Mucosa of gallbladder (tissue), 1 donor: ENCODE results near the gene TBCCD1. TPM values are rescaled to one million over a fixed set of nuclear protein-coding genes. Genes with fewer than 3 reads are reported as not detected.

Source experiments
- DNase-seq: peaks from one replicate; pipeline ENCODE4 v3.0.0-alpha.2; 2020; ENCODE audit warnings: low spot score
- total RNA-seq: library from RNA; stranded (reverse); gene quantifications from one replicate; pipeline ENCODE4 v1.2.1, GENCODE V29; 2021
- donor health status: DM: no; HTN: no; CAD: no.

The TBCCD1 gene
- total RNA-seq = 11.0 TPM

DNA sequence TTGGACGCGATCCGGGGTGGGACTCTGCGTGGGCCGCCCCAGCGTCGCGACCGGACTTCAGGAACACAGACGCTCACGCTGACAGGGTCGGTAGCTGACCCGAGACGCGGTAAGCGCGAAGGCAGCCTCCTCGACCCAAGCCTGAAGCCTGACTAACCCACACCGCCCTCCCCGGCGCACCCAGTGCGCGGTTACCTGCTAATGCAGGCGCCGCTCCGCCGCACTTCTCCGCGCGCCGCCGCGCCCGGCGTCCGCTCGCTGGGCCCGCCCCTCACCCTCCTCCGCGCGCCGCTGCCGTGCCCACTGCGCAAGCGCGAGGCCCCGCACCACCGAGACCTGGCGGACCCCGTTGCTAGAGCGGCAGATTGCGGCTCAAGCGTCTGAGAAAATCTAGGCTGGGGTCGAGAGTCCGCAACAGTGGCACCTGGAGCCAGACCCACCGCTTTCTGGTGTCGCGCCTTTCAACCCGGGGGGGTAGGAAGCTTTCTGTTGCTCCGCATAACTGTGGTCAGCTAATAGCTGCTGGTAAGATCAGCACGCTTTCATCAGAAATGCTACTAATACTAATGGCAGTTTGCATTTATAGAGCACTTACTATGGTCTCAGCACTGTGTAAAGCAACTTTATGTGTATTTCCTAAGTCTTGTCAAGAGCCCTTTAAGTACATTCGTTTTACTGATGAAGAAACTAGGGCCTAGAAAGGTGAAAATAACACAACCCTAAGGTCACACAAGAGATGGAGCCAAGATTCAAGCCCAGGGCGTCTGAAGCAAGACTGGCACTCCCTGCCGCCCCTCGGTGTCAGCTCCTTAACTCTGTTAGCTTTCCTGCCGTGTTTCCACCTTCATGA is at the start of gene TBCCD1:
TBCCD1 (minus strand) TSS at position 268 of the 850 bp plus-strand sequence. CDS start 3,010 bp downstream, outside the sequence.
- DNase-seq = peak; percentile 92

DNA sequence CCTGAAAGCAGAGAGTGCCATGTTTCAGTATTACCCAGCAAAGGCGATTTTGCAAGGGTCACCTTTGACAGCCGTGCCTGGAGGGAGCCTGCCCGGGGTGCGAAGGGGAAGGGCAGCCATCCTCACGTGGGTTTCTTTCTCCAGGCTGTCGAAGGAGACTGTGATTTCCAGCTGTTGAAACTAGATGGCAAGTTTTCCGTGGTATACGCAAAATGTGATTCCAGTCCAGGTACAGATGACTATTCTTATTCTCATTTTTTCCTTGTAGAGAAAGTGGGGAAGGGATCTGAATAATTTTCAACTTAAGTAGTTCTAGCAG is 49.1 kb upstream of the TBCCD1 start:
- no peak for DNase-seq

DNA sequence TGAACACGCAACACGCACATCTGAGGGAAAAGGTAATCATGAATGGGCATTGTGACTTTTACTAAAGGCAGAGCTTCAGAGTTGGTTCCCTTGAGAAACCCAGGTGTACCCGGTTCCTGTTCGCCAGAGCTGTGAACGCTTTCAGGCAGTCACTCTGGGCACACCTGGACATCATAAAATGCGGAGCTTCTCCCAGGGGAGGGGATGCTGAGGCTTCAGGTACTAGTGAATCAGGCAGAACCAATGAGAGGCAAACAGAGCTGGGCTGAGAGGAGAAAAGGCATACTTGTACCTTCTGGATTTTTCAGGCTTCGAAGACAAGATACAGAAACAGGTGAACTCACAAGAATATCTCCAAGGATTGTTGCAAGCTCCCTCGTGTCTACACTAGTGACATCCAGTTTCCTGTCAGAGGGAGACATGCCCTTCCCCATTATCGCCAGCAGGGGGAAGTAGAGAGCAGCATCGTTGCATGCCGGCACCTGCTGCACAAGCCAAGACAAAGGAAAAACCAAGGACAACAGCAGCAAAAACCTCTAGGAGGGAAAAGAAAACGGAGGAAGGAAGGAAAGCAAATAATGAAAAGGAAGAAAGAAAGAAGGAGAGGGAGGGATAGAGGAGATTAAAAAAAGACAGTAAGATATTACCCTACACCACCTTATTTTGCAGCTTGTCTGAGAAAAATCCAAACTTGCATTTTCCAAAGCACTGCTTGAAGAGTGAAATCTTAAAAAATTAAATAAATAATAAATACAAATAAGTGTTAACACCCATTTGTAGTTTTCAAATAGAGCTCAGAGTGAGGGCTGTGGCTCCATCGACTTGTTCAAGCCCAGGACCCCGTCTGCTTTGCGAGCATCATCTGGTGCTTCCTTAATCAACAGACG is 47.7 kb upstream of the TBCCD1 start:
- DNase-seq = peak; percentile 81

DNA sequence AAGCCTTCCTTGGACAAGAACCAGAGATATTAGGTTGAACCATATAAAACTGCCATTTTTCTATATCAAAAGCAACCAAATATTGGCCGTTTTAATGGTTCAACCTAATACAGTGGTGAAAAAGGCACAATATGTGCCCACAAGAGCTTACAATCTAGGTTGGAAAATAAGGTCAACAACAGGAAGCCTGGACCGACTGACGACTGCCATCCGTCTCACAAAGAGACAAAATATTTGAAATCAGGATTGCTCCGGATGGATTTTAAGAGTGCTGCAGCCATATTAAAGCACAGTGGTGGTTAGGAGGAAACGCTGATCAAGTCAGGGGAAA is 47.1 kb upstream of the TBCCD1 start:
- no peak for DNase-seq

- DNase-seq = no peak
Measured at GRCh38 chr3:186613637-186614265, 46.6 kb upstream of the TBCCD1 start.

GRCh38 chr3:186612721-186613636 is 45.8 kb upstream of the TBCCD1 start, which contains the start of gene AHSG:
Gene AHSG, plus strand, starts transcription at chr3:186613060. Its CDS starts 82 bp downstream, at chr3:186613142.
- DNase-seq = no peak

DNA sequence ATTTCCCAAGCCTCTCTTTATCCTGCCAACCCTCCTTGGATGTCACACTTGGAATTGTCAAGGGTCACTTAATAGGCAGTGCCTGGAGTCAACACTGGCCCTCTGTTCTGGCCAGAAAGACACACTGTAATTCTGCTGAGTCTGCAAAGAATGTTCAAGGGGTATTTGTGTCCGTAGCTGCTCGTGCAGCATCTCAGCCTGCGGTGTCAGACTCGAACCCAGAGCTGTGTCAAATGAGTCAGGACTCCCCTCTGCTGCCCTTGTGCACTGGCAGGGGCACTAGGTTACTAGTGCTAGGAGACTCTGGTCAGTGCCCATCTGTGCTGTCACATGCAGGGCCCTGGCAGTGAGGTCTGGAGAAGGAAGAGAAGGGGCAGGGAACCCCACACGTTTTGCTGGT is 44.9 kb upstream of the TBCCD1 start:
- no peak for DNase-seq

DNA sequence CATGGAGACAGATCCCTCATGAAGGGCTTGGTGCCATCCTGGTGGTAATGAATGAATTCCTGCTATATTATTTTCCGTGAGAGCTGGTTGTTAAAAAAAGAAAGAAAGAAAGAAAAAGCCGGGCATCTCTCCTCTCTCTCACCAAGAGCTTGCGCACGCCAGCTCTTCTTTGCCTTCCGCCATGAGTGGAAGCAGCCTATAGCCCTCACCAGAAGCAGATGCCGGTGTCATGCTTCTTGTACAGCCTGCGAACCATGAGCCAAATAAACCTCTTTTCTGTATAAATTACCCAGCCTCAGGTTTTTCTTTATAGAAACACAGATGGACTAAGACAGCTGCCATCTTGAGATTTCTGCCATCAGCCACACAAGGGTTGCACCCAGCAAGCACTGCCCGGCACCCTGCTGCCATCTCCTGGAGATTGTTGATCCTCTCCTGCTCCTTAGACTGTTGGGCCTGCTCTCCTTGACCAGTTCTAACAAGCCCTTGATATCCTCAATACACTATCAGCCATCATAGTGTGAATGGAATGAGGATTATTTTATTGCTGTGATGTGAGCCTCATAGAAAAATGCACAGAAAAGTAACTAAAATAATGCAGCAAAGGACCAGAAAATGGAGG is 42.2 kb upstream of the TBCCD1 start:
- DNase-seq = peak; percentile 56

GRCh38 chr3:186608624-186609215 is 41.6 kb upstream of the TBCCD1 start:
- DNase-seq = no peak

GRCh38 chr3:186605561-186606545 is 38.7 kb upstream of the TBCCD1 start:
- no peak for DNase-seq

DNA sequence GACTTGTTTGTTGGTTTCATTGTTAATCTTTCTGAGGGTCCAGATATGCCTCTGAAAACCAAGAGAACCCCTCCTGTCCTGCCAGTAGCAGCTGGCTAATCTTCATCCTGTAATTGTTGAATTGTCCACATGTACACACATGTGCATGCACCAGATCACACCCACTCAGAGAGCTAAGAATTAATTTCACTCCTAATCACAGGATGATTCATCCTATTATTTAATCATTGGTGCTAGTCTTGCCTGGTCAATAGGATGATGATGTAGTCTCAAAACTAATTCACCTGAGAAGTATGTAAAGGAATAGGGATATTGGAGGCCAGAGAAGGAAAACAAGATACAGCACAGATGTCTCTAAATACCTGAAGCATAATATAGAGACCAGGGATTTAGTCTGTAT is 37.9 kb upstream of the TBCCD1 start:
- no peak for DNase-seq

DNA sequence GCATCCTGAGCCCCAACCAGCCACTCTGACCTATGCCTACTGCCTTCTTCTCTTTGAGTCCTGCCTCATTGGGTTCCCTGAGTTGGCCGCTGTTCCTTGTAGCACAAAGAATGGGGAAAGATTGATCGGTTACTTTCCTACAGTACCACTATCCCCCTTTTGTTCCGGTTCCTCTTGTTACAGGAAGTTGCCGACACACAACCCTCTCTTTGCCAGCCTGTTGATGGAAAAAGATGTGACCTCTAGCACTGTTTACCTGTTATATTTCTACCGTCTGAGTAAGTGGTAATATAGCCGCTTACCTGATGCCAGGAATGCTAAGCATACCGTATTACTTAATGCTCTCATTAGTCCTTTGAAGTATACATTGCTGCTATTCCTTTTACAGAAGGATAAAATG is 36.0 kb upstream of the TBCCD1 start:
- DNase-seq = no peak

GRCh38 chr3:186600896-186601295 is 33.8 kb upstream of the TBCCD1 start:
- DNase-seq = no peak

GRCh38 chr3:186599785-186600166 is 32.6 kb upstream of the TBCCD1 start:
- no peak for DNase-seq

- DNase-seq = no peak
Measured at GRCh38 chr3:186599142-186599784, 32.1 kb upstream of the TBCCD1 start.

DNA sequence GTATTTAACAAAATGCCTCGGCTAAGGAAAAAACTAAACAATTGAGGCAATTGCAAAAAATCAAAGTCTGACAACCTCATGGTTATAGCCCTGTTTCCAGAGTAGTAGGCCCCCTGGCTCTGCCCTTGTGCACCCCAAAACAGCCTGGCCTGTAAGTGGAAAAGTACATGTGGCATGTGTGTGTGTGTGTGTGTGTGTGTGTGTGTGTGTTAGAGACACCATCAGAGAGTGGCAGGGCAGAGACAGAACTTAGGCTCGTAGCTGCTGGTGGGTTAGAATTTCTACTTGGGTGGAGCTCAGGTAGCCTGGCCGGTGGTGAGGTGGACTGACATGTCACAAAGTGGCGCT is 31.6 kb upstream of the TBCCD1 start:
- no peak for DNase-seq

- no peak for DNase-seq
Measured at GRCh38 chr3:186598108-186598784, 31.1 kb upstream of the TBCCD1 start.

DNA sequence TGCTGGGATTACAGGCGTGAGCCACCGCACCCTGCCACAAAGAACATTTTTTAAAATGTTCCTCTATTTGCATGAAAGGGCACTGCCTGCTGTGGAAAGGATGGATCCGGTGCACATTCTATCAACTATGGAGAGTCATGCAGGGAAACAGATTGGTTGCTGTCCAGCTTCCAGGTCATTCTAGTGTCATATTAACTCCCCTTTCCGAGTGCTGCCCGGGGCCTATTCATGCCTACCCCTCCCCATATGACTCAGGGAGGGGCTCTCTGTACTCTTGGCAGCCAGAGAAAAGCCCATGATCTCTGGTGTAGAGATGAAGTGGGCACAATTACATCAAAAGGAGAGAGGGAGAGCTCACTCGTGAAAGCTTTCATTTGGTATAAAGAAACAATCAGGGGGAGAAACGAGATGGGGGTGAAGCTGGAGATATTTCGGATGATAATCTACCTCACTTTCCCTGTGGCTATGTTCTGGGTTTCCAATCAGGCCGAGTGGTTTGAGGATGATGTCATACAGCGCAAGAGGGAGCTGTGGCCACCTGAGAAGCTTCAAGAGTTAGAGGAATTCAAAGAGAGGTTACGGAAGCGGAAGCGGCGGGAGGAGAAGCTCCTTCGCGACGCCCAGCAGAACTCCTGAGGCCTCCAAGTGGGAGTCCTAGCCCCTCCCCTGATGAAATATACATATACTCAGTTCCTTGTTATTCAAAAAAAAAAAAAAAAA is 29.6 kb upstream of the TBCCD1 start:
- no peak for DNase-seq
